Eye (tissue), 1 donor: Measurements from ENCODE around the gene SMIM29.
"Not testable (repeated sequence)": the region's sequence is repeated elsewhere in the genome, so short reads cannot be mapped to it uniquely, and the experiment has no call there.

Experiments
- DNase-seq: peaks from one replicate; pipeline ENCODE4 v3.0.0-alpha.2; 2015

SMIM29 gene

DNA sequence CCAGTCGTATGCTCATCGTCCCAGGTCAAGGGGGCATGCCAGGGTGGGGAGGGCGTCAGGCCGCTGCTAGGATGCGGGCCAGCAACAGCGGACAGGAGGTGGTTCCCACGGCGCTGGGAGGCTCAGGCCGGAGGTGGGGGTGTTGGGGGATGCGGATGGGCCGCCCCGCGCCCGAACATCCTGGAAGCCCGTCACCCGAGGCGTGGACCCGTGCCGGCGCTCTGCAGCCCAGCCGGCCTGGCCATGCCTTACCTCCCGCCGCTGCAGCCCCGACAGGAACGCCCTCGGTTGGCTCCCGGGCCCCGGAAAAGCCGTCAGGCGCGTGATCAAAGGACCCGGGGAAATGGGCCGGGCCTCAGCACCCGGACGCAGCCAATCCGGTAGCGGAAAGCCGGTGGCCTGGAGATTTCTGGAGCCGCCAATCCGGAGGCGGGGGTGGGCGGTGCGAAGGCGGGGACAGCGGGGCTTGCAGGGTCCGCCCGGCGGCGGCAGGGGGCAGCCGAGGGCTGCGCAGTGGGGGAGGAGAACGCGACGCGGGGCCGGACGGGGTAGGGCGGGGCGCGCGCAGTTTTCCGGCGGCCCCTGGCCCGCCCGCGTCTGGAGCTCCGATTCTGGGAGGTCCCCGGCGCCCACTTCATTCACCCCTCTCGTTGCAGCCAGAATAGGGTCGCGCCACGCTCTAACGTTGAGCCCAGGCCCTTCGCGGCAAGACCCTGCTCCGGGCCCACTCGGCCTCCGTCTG, at the start of gene SMIM29:
TSS of gene SMIM29 (minus strand) at position 280 of the 742 bp plus-strand sequence. CDS start 1,215 bp downstream, outside the sequence.
- DNase-seq, result peak; percentile 98

- no peak for DNase-seq
Measured at GRCh38 chr6:34295721-34296120, 46.9 kb upstream of the SMIM29 start.

- no peak for DNase-seq
Measured at GRCh38 chr6:34292954-34293353, 44.1 kb upstream of the SMIM29 start.

GRCh38 chr6:34289137-34289536, 40.3 kb upstream of the SMIM29 start:
- DNase-seq, result no peak

GRCh38 chr6:34288581-34288980, 39.8 kb upstream of the SMIM29 start:
- no peak for DNase-seq

DNA sequence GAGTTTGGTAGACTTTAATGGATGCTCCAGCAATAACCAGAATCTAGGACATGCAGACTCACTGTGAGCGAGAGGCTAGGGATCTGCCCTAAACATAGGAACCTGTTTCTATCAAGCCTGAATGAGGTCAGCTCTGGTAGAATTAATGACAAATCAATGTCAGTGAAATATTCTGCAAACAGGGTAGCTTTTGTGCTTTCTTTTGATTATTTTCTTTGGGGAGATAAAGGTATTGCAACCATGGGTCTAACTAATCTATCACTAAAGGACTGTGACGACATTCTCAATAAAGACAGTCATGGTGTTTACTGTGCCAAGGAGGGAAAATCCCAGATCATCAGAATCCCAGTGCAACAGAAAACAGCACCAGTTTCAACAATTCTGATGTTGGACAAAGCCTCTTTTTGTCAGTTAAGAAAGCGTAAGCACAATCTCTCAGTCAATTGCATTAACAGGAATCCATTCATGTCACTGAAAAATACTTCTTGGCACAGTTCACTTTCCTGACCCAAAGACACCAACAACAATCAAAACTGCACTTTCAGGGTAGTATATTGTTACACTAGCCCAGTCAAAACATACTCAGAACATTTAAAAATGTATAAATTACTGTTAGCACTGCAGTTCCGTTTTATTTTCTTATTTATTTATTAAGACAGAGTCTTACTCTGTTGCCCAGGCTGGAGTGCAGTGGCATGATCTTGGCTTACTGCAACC, 36.8 kb upstream of the SMIM29 start:
- no peak for DNase-seq

DNA sequence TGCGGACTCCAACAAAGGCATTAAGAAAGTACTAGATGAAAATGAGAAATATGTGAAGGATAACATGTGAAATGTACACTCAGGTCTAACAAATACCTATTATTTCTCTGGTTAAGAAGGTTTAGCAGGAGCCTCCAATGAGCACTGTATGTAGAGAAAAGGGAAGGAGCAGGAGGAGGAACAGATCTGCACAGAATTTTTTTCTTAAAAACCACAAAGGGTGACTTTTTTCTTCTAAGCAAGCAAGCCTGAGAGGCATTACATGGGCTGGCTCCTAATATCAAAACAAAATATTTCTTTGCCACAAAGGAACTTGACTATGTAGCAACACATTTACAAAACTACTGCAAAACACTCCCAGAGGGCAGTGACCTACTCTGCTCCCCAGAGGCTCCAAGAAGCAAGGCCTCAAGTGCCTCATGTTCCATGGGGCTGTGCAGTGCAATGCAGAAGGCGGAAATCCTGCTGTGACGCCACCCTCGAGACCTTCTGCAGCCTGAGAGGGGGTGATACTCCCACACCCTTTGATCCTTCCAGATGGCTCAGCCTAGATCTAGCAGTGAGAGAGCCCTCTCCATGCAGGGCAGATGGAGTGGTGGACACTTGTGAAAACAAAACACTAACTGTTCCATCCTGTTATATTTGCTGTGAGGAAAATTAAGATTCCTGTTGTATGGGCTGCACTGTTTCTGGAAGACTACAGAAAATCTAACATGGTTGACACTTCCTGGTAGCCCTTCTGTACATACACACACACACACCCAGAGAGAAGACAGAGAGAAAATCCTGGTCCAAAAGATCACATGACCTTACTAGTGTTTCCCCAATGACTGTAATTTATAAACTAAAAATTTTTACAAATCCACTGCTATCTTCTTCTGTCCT, 36.0 kb upstream of the SMIM29 start:
- no peak for DNase-seq

DNA sequence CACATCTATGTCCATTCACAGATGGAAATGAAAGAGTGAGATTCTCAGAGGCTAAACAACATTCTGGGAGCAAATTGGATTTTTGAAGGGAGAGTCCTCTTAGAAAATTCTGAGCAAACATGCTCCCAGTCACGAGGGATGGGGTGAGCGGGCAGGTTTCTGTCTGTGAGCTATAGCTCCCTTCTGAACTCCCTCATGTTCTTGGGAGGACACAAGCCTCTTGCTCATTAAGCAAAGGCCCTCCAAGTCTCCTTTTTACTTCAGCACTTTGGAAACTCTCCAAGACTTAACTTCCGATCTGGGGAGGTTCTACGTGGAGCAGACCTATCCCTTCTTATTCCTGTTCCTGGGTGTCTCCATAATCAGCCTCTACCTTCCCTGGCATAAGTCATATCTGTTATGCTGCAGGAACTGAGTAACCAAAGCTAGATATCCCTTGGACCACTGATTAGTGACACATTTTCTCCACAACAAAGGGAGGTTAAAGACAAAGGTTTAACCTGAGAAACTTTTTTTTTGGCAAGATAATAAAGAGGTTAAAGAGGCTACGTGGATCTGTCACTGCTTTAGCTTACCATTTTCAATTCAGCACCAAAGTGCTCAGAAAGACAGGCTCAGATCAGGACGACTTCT, 33.0 kb upstream of the SMIM29 start:
- no peak for DNase-seq

- no peak for DNase-seq
Measured at GRCh38 chr6:34280216-34280615, 31.4 kb upstream of the SMIM29 start.

- no peak for DNase-seq
Measured at GRCh38 chr6:34278833-34279232, 30.0 kb upstream of the SMIM29 start.

- no peak for DNase-seq
Measured at GRCh38 chr6:34277763-34278112, 28.9 kb upstream of the SMIM29 start.

- DNase-seq, result no peak
Measured at GRCh38 chr6:34276881-34277762, 28.3 kb upstream of the SMIM29 start.

DNA sequence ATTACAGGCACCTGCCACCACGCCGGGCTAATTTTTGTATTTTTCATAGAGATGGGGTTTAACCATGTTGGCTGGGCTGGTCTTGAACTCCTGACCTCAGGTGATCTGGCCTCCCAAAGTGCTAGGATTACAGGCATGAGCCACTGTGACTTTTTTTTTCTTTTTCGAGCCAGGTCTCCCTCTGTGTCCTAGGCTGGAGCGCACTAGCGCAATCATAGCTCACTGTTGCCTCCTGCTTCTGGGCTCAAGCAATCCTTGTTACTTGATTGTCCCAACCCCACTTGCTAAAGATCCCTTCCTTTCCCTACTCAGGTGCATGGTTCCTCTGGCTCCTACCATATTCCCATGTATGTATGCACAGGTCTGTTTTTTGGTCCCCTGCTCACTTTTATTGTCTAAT, 27.4 kb upstream of the SMIM29 start:
- DNase-seq, result no peak

DNA sequence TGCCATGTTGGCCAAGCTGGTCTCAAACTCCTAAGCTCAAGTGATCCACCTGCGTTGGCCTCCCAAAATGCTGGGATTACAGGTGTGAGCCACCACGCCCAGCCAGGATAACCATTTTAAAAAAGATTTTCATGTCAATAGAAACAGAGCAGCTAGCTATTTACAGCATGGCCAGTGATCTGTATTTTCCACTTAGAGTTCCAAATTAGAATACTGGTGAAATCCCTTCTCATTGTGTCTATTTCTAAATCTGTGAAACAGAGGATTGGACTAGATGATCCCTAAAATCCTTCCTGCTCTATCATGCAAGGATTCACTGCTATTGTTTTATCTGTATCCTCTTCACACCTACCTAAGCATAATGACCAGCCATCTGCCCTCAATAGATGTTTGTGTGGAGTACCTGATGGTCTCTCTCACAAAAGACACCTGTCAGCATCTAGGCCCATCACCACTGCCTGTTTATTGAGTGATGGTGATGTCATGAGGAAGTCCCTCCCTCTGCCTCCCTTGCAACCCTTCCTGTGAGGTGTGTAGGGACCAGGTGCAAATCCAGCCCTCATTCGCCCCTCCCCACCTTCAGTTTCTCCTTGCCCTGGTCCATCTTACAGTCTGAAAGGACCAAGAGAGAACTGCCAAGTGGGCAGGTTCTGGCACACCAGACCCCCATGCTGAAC, 26.5 kb upstream of the SMIM29 start:
- DNase-seq, result no peak

DNA sequence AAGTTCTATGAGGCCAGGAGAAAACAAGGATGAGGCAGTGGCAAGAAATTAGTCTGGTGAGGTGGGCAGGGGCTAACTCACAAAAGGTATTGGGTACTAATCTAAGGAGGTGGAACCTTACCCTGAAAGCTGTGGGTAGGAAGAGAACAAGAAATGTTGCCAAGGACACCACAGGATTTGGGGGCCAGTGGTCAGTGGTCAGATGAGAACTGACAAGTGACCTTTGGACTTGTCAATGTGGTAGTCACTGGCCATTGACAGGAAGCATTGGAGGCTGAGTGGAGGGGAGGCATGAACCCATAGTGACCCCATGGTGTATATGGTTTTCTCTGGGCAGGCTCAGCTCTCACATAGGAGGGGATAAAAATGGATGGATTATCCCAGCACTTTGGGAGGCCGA, 25.3 kb upstream of the SMIM29 start:
- DNase-seq, result no peak

GRCh38 chr6:34273242-34273805, 24.5 kb upstream of the SMIM29 start:
- no peak for DNase-seq

DNA sequence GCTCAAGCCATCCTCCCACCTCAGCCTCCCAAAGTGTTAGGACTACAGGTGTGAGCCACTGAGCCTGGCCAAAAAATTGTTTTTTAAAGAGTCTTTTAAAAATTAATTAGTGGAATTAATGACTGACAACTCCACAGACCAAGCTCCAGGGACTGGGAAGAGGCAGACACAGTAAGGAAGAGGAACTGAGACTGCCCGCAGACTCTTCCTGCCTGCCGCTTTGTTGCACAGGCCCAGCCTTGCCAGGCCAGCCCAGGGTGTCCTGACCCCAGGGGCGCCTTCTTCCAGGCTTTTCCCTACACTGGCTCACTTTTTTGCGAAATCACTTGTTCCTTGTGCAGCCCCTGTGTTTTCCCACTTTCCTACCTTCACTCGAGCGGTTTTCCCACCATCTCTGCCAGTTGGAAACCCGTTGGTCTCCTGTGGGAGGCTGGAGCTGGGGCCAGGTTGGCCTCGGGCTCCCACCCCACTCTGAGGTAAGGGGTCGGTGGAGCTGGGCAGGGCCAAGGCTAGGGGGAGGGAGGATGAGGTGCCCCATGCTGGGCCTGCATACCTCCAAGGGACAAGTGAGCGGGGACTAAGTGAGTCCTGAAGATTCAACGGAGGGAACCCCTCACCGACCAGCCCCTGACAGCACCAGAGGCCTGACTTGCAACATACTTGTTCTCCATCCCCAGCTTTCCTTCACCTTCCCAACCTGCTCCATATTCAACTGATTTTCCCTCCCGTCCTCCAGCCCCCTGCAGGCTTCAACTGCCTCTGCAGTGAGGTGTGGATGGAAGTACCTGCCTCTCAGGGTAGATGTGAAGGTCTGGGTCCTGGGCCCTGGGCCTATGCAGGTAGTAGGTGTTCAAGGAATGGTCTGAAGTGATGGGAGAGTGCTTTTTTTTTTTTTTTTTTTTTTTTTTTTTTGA, 23.5 kb upstream of the SMIM29 start:
- DNase-seq, result no peak

GRCh38 chr6:34269658-34270341, 21.0 kb upstream of the SMIM29 start:
- DNase-seq, result not testable (repeated sequence)

- DNase-seq, result not testable (repeated sequence)
Measured at GRCh38 chr6:34269132-34269531, 20.3 kb upstream of the SMIM29 start.
